CD4-positive, alpha-beta T cell treated with Interleukin-12 subunit alpha and Interleukin-12 subunit beta, for 1 hour (primary cell): ENCODE data around the gene AMER2.

ENCODE experiments used
- DNase-seq: peaks from one replicate; pipeline ENCODE4 v3.0.0-alpha.2; 2020

Gene AMER2

GRCh38 chr13:25171517-25172302 lies at the start of gene AMER2:
TSS of gene AMER2 (minus strand) at chr13:25172288. CDS start at chr13:25171619, 669 bp downstream.
- DNase-seq, result no peak

GRCh38 chr13:25218019-25218418 lies 45.9 kb upstream of the AMER2 start:
- no peak for DNase-seq

- no peak for DNase-seq
Observed at GRCh38 chr13:25217023-25217885, 45.2 kb upstream of the AMER2 start.

GRCh38 chr13:25215253-25215575 lies 43.1 kb upstream of the AMER2 start:
- no peak for DNase-seq

GRCh38 chr13:25214491-25215252 lies 42.6 kb upstream of the AMER2 start:
- DNase-seq, result no peak

- DNase-seq, result no peak
Observed at GRCh38 chr13:25213715-25214114, 41.6 kb upstream of the AMER2 start.

- DNase-seq, result no peak
Observed at GRCh38 chr13:25210842-25211569, 38.9 kb upstream of the AMER2 start.

GRCh38 chr13:25207291-25207810 lies 35.3 kb upstream of the AMER2 start:
- DNase-seq, result no peak

GRCh38 chr13:25204863-25205262 lies 32.8 kb upstream of the AMER2 start:
- no peak for DNase-seq

- no peak for DNase-seq
Observed at GRCh38 chr13:25203127-25203740, 31.1 kb upstream of the AMER2 start.

GRCh38 chr13:25200783-25201182 lies 28.7 kb upstream of the AMER2 start:
- no peak for DNase-seq

- no peak for DNase-seq
Observed at GRCh38 chr13:25198647-25199046, 26.6 kb upstream of the AMER2 start.

GRCh38 chr13:25196971-25197370 lies 24.9 kb upstream of the AMER2 start:
- DNase-seq, result no peak

GRCh38 chr13:25192936-25193335 lies 20.8 kb upstream of the AMER2 start:
- no peak for DNase-seq

GRCh38 chr13:25192489-25192888 lies 20.4 kb upstream of the AMER2 start:
- DNase-seq, result no peak

- no peak for DNase-seq
Observed at GRCh38 chr13:25192052-25192451, 20.0 kb upstream of the AMER2 start.

GRCh38 chr13:25190771-25191170 lies 18.7 kb upstream of the AMER2 start:
- no peak for DNase-seq

- DNase-seq, result no peak
Observed at GRCh38 chr13:25190256-25190655, 18.2 kb upstream of the AMER2 start.

GRCh38 chr13:25187596-25187995 lies 15.5 kb upstream of the AMER2 start:
- DNase-seq, result no peak

- DNase-seq, result no peak
Observed at GRCh38 chr13:25186187-25186586, 14.1 kb upstream of the AMER2 start.

GRCh38 chr13:25181597-25181996 lies 9.5 kb upstream of the AMER2 start:
- DNase-seq, result no peak
